Measurements from ENCODE around the gene POU6F2.

DNA sequence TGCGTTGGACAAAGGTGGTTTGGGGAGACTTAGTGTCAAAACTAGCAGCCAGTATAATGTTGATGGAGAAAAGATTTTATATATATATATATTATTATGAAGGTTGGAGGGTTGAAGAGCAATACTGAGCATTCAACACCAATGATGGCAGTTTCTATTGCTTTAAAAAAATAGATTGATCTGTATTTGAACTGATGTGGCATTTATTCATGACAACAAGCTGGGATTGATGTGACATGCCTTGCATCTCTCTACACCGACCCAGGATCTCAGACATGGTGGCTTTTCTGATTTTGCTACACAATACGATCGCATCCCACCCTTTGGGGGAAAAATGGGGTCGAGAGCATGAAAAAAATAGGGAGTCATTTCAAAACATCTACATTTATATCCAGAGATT is 175.4 kb downstream of the POU6F2 start:
- TF ChIP-seq CTCF (IDR thresholded peaks at IDR 0.05) (no peak), POLR2AphosphoS5 (IDR thresholded peaks at IDR 0.05) (no peak)
